ENCODE data around the gene PRR5L. TPM values are rescaled to one million over a fixed set of nuclear protein-coding genes. Genes with fewer than 3 reads are reported as not detected.

Gene PRR5L
- total RNA-seq, 1 donor from 2014 or later, result 122 TPM

- DNase-seq (ENCODE audit: low spot score), result no peak
- H3K9me3 Mint-ChIP-seq (ENCODE audit: unreplicated experiment), result no peaks in the 10 kb centered on the region
- no peak overlapping the region for H3K4me3 Mint-ChIP-seq (ENCODE audit: unreplicated experiment)
- no peak for TF ChIP-seq CTCF (IDR thresholded peaks at IDR 0.05; ENCODE audit: unreplicated experiment)
- peaks cover 2% of the 10 kb centered on the region for H3K27me3 Mint-ChIP-seq (ENCODE audit: unreplicated experiment)
- H3K4me1 Mint-ChIP-seq (ENCODE audit: unreplicated experiment), result peaks cover 10% of the 10 kb centered on the region
- peak overlapping the region; percentile 31 for H3K27ac Mint-ChIP-seq (ENCODE audit: unreplicated experiment)
- peaks cover 33% of the 10 kb centered on the region for H3K36me3 Mint-ChIP-seq (ENCODE audit: low read depth, unreplicated experiment)
Measured at GRCh38 chr11:36488096-36488495, 192.0 kb downstream of the PRR5L start.

- no peak for TF ChIP-seq CTCF (IDR thresholded peaks at IDR 0.05; ENCODE audit: unreplicated experiment)
- Mint-ChIP-seq H3K27me3 (ENCODE audit: unreplicated experiment) (peaks cover 2% of the 10 kb centered on the region), H3K36me3 (ENCODE audit: low read depth, unreplicated experiment) (peaks cover 30% of the 10 kb centered on the region)
Measured at GRCh38 chr11:36490026-36490806, 194.1 kb downstream of the PRR5L start.

GRCh38 chr11:36492724-36493304 is 196.7 kb downstream of the PRR5L start:
- Mint-ChIP-seq H3K27ac (ENCODE audit: unreplicated experiment) (no peak overlapping the region), H3K4me1 (ENCODE audit: unreplicated experiment) (peaks cover 4% of the 10 kb centered on the region), H3K27me3 (ENCODE audit: unreplicated experiment) (peaks cover 2% of the 10 kb centered on the region), H3K36me3 (ENCODE audit: low read depth, unreplicated experiment) (peaks cover 33% of the 10 kb centered on the region), H3K4me3 (ENCODE audit: unreplicated experiment) (no peak overlapping the region), H3K9me3 (ENCODE audit: unreplicated experiment) (no peaks in the 10 kb centered on the region)
- peak; percentile 25 for DNase-seq (ENCODE audit: low spot score)
- peak; percentile 92 for TF ChIP-seq CTCF (IDR thresholded peaks at IDR 0.05; ENCODE audit: unreplicated experiment)

More at GRCh38 chr11:36490026-36490806, 194.1 kb downstream of the PRR5L start:
- peaks cover 10% of the 10 kb centered on the region for H3K4me1 Mint-ChIP-seq (ENCODE audit: unreplicated experiment)
- no peaks in the 10 kb centered on the region for H3K9me3 Mint-ChIP-seq (ENCODE audit: unreplicated experiment)
- no peak overlapping the region for H3K4me3 Mint-ChIP-seq (ENCODE audit: unreplicated experiment)
- no peak for DNase-seq (ENCODE audit: low spot score)
- H3K27ac Mint-ChIP-seq (ENCODE audit: unreplicated experiment), result no peak overlapping the region

GRCh38 chr11:36493332-36493731 is 197.2 kb downstream of the PRR5L start:
- TF ChIP-seq CTCF (IDR thresholded peaks at IDR 0.05; ENCODE audit: unreplicated experiment), result no peak
- peaks cover 33% of the 10 kb centered on the region for H3K36me3 Mint-ChIP-seq (ENCODE audit: low read depth, unreplicated experiment)
- no peaks in the 10 kb centered on the region for H3K4me1 Mint-ChIP-seq (ENCODE audit: unreplicated experiment)
- H3K9me3 Mint-ChIP-seq (ENCODE audit: unreplicated experiment), result no peaks in the 10 kb centered on the region
- H3K27me3 Mint-ChIP-seq (ENCODE audit: unreplicated experiment), result peaks cover 2% of the 10 kb centered on the region
- no peak overlapping the region for H3K4me3 Mint-ChIP-seq (ENCODE audit: unreplicated experiment)
- no peak overlapping the region for H3K27ac Mint-ChIP-seq (ENCODE audit: unreplicated experiment)
- DNase-seq (ENCODE audit: low spot score), result no peak

- H3K27me3 Mint-ChIP-seq (ENCODE audit: unreplicated experiment), result no peaks in the 10 kb centered on the region
- H3K4me3 Mint-ChIP-seq (ENCODE audit: unreplicated experiment), result no peak overlapping the region
- peaks cover 18% of the 10 kb centered on the region for H3K36me3 Mint-ChIP-seq (ENCODE audit: low read depth, unreplicated experiment)
- DNase-seq (ENCODE audit: low spot score), result no peak
- no peaks in the 10 kb centered on the region for H3K4me1 Mint-ChIP-seq (ENCODE audit: unreplicated experiment)
- TF ChIP-seq CTCF (IDR thresholded peaks at IDR 0.05; ENCODE audit: unreplicated experiment), result no peak
- H3K27ac Mint-ChIP-seq (ENCODE audit: unreplicated experiment), result no peak overlapping the region
- H3K9me3 Mint-ChIP-seq (ENCODE audit: unreplicated experiment), result no peaks in the 10 kb centered on the region
Measured at GRCh38 chr11:36498721-36499120, 202.6 kb downstream of the PRR5L start.
